ENCODE measurements around the gene PLAC8L1.
A peak's percentile ranks its signal among the peaks of the same experiment; 100 is the strongest.
"Not testable (repeated sequence)": the region's sequence is repeated elsewhere in the genome, so short reads cannot be mapped to it uniquely, and the experiment has no call there.

PLAC8L1 gene, protein sequence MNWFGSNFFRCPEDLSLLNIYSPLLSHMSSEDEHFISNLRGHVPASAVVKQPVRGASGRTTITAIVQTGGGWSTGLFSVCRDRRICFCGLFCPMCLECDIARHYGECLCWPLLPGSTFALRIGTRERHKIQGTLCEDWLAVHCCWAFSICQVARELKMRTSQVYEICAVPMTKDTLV

GRCh38 chr5:146105477-146105876, at the start of gene PLAC8L1:
Gene PLAC8L1, minus strand, starts transcription at chr5:146105577. Its CDS starts 1,266 bp downstream, at chr5:146104311.
- no peak for DNase-seq

- no peak for DNase-seq
These were observed 46.6 kb upstream of the PLAC8L1 start for GRCh38 chr5:146151970-146152369.

GRCh38 chr5:146137967-146138403, 32.6 kb upstream of the PLAC8L1 start:
- no peak for DNase-seq

DNA sequence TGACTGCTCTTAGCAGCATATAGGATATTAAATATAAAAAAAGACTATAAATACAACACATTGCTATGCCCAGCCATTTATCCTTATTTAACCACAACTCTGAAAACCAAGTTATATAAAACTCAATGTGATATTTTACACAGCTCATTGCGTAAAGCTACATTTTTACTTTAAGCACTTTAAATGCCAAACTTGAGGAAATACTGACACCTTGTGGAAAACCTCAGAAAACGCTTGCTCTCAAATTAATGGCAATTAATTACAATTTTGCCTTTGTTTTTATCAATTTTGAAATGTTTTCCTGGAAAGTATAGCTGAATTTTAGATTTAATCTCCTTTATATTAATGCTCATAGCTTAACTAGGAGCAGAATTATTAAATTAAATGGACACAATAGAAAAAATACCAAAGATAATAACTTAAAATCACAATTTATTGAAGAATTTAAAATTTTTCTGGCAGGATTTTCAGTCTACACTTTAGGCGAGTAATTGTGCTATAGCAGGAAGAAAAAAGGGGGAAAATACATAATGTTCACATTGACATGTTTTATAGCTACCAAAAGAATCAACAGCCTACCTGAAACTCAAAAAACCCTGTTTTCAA, 25.2 kb upstream of the PLAC8L1 start:
- DNase-seq = peak in 1 of 3 experiments; percentile 48

- DNase-seq = no peak
These were observed 20.7 kb upstream of the PLAC8L1 start for GRCh38 chr5:146126068-146126467.

DNA sequence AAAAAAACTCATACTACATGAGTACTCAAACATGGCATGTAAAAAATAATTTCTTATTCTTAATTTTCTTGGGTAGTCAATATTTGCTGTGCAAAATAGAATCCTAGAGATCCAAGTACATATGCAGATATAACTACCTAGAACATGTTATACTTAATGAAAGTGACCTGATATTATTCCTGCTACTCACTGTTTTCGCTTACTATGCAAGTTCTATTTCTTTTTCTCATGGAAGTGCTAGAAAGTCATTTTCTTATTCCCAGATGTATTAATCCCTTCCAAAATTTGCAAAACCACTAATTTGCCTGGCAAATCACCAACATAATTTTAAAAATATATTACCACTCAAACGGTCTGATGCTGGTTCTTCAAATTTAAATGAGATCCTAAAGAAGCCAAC, 19.2 kb upstream of the PLAC8L1 start:
- DNase-seq = no peak

DNA sequence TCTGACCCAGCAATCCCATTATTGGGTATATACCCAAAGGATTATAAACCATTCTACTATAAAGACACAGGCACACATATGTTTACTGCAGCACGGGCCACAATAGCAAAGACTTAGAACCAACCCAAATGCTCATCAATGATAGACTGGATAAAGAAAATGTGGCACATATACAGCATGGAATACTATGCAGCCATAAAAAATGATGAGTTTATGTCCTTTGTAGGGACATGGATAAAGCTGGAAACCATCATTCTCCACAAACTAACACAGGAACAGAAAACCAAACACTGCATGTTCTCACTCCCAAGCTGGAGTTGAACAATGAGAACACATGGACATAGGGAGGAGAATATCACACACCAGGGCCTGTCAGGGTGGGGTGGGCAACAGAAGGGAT, 16.1 kb upstream of the PLAC8L1 start:
- not testable (repeated sequence) for DNase-seq

DNA sequence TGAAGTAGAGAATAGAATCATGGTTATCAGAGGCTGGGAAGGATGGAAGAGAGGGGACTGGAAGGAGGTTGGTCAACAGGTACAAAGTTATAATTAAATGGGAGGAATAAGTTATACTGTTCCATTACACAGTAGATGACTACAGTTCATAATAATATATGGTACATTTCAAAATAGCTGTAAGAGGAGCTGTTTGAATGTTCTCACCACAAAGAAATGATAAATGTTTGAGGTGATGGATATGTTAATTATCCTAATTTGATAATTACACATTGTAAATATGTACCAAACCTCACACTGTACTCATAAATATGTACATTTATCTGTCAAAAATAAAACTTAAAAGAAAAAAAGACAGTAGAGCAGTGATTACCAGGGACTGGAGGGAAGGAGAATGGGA, 12.9 kb upstream of the PLAC8L1 start:
- DNase-seq = no peak

- not testable (repeated sequence) for DNase-seq
These were observed 11.8 kb upstream of the PLAC8L1 start for GRCh38 chr5:146117216-146117615.

GRCh38 chr5:146116361-146116760, 11.0 kb upstream of the PLAC8L1 start:
- DNase-seq = no peak

GRCh38 chr5:146112476-146112875, 7.1 kb upstream of the PLAC8L1 start:
- no peak for DNase-seq

DNA sequence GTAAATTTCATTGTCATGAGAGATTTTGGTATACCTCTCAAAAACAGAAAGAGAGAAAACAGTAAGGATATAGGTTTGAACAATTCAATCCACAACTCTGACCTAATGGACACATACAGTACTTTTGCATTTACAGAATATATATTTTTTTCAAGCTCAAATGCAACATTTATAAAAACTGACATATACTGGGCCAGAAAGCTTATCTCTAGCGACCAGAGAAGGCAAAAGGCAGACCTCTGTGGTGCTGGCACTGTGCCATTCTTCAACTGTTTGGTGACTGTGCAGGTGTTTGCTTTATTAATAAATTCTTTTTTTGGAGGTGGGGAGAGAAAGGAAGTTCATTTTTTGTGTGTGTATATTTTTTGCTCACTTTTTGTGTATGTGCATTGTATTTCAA, 6.0 kb upstream of the PLAC8L1 start:
- peak in 1 of 3 experiments; percentile 34 for DNase-seq

DNA sequence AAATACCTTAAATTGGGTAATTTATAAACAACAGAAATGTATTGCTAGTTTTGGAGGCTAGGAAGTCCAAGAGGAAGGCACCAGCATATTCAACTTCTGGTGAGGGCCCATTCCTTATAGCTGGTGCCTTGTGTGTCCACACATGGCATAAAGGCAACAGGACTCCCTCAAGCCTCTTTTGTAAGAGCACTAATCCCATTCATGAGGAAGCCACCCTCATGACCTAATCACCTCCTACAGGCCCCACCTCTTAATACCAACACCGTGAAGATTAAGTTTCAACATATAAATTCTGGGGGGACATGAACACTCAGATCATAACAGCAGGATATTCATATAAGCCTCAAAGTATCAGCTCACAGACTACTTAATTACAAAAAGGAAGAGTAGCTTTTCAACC, 4.0 kb upstream of the PLAC8L1 start:
- DNase-seq = no peak

GRCh38 chr5:146108870-146109269, 3.5 kb upstream of the PLAC8L1 start:
- not testable (repeated sequence) for DNase-seq

DNA sequence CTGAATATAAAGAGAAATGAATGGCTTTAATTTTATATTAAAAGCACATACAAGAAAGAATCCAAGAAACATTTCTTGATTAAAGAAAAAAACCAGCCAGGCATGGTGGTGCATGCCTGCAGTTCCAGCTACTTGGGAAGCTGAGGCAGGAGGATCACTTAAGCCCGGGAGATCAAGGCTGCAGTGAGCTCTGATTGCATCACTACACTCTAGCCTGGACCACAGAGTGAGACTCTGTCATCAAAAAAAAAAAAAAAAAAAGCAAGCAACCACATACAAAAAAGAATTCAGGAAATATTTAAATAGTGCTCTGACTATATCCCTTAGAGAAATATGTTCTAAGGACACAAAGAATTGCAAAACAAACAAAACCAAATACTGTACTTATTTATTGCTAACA, 2.5 kb upstream of the PLAC8L1 start:
- DNase-seq = no peak

GRCh38 chr5:146103594-146103993, 1.8 kb downstream of the PLAC8L1 start:
- DNase-seq = no peak

DNA sequence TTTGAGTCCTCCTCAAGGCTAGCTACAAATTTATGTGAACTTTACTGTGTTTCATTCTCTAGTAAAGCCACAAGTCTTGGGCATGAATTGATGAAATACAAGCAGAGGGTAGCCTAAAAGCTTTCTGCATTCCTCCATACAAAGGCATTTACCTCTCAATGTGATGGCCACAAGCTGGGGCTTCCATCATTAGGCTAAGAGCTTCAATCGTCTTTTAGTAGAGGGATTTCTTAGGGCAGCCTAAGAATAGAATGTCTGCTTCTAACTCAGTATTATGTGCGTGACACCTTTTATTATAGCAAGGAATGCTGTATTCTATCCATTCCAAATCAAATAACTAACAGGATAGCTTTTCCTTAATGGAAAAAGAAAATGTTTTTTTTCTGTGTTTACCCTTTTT, 3.7 kb downstream of the PLAC8L1 start:
- DNase-seq = no peak

GRCh38 chr5:146098047-146098446, 7.3 kb downstream of the PLAC8L1 start:
- DNase-seq = no peak

DNA sequence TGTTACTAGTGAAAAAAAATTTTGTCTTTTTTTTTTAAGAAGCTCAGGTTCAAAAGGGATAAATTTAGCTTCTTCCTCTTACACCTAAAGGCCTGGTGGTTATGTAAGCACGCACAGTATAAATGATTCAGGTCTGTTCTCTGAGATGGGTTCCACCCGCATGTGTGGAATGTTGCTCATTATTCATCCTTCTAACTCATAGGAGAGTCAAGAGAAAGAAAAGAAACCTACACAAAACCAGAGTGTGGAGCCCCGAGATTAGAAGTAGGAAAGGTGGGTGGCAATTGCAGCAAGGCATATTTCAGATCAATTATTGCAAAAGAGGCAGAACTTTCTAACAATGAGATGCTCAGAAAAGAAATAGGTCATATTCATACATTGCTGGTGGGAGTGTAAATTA, 13.5 kb downstream of the PLAC8L1 start:
- no peak for DNase-seq

- DNase-seq = no peak
These were observed 16.1 kb downstream of the PLAC8L1 start for GRCh38 chr5:146089287-146089686.

GRCh38 chr5:146088098-146088497, 17.3 kb downstream of the PLAC8L1 start:
- no peak for DNase-seq

- DNase-seq = no peak
These were observed 21.0 kb downstream of the PLAC8L1 start for GRCh38 chr5:146084376-146084775.

GRCh38 chr5:146082798-146083197, 22.6 kb downstream of the PLAC8L1 start:
- DNase-seq = no peak

DNA sequence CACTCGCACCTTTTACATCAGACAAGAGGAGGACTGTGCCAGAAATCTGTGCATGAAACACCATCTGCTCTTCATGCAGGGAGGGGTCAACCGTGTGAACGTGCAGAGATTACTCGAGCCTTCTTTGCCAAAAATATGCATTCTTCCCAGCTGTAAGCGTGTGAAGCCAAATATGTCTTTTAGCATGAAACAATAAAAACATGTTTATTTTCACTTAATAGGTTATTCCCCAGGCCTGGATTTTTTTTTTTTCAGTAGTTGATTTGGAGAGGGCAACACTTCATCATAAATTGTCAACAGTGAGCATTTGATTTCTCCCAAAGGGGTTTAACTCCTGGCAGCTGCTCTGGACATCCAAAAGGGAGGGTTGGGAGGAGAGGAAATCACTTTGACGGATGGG, 23.8 kb downstream of the PLAC8L1 start:
- DNase-seq = peak in 1 of 3 experiments; percentile 8

Data from NCI-H1417 (cell line).